ENCODE data around the gene SBF2.

DNA sequence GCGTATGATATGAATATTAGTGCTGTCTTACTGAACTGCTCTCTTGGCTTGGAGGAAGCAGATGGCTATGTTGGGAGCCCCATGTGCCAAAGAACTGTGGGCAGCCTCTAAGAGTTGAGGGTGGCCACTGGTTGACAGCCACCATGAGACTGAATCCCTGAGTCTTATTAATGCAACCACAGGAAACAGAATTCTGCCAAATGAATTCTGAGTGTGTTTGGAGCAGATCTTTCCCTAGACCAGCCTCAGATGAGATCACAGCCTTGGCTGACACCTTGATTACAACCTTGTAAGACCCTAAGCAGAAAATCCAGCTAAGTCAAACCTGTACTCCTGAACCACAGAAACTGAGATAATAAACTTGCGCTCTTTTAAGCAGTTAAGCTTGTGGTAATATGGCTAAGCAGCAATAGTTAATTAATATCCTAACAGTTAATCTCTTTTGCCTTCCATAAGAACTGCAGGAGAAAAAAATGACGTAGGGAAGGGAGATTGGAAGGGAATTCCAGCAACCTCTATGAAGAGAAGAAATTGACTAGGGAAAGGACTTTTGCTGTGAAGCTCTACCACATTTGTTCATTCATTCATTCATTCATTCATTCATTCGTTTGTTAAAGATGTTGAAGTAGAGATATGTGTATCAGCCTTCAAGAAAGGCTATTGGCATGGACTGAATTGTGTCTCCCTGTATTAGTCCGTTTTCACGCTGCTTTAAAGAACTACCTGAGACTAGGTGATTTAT lies 37.7 kb upstream of the SBF2 start:
- TF ChIP-seq, protein P1, sequence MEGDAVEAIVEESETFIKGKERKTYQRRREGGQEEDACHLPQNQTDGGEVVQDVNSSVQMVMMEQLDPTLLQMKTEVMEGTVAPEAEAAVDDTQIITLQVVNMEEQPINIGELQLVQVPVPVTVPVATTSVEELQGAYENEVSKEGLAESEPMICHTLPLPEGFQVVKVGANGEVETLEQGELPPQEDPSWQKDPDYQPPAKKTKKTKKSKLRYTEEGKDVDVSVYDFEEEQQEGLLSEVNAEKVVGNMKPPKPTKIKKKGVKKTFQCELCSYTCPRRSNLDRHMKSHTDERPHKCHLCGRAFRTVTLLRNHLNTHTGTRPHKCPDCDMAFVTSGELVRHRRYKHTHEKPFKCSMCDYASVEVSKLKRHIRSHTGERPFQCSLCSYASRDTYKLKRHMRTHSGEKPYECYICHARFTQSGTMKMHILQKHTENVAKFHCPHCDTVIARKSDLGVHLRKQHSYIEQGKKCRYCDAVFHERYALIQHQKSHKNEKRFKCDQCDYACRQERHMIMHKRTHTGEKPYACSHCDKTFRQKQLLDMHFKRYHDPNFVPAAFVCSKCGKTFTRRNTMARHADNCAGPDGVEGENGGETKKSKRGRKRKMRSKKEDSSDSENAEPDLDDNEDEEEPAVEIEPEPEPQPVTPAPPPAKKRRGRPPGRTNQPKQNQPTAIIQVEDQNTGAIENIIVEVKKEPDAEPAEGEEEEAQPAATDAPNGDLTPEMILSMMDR (IDR thresholded peaks at IDR 0.05) = no peak
- no peak for TF ChIP-seq POLR2A (IDR thresholded peaks at IDR 0.05)
